GM13977 (cell line): ENCODE results near the gene ARMC7.

Source experiments
- DNase-seq: peaks from one replicate; pipeline ENCODE4 v3.0.0; 2012; ENCODE audit warnings: low spot score
- in situ Hi-C: fragments of 300-500 bp; cut with MboI; formaldehyde crosslinking; loops from one replicate; pipeline ENCODE4 v1.12.0; 2022; ENCODE audit warnings: low sequenced_read_pairs, low pct_unique_long_range_greater_than_20kb, mixed read lengths, inconsistent platforms; ENCODE audit not compliant: unreplicated experiment
- TF ChIP-seq, protein P1 (sequence below): IDR thresholded peaks from 2 replicates; pipeline ENCODE4 v1.5.1; 2012; ENCODE audit warnings: mild to moderate bottlenecking, control low read depth; ENCODE audit not compliant: insufficient read depth; ENCODE audit errors: extremely low read depth, missing control alignments

Gene ARMC7

GRCh38 chr17:75174996-75175395, 65.2 kb downstream of the ARMC7 start:
- DNase-seq = no peak
- TF ChIP-seq, protein P1, sequence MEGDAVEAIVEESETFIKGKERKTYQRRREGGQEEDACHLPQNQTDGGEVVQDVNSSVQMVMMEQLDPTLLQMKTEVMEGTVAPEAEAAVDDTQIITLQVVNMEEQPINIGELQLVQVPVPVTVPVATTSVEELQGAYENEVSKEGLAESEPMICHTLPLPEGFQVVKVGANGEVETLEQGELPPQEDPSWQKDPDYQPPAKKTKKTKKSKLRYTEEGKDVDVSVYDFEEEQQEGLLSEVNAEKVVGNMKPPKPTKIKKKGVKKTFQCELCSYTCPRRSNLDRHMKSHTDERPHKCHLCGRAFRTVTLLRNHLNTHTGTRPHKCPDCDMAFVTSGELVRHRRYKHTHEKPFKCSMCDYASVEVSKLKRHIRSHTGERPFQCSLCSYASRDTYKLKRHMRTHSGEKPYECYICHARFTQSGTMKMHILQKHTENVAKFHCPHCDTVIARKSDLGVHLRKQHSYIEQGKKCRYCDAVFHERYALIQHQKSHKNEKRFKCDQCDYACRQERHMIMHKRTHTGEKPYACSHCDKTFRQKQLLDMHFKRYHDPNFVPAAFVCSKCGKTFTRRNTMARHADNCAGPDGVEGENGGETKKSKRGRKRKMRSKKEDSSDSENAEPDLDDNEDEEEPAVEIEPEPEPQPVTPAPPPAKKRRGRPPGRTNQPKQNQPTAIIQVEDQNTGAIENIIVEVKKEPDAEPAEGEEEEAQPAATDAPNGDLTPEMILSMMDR = no peak
- in situ Hi-C loops = loop anchor here (25.0 kb wide), 1 partner anchor 413 kb away; no protein-coding TSS in a partner anchor

GRCh38 chr17:75176625-75177024, 66.9 kb downstream of the ARMC7 start:
- TF ChIP-seq, protein P1 = no peak
- DNase-seq = no peak
- in situ Hi-C loops = loop anchor here (25.0 kb wide), 1 partner anchor 414 kb away; no protein-coding TSS in a partner anchor

DNA sequence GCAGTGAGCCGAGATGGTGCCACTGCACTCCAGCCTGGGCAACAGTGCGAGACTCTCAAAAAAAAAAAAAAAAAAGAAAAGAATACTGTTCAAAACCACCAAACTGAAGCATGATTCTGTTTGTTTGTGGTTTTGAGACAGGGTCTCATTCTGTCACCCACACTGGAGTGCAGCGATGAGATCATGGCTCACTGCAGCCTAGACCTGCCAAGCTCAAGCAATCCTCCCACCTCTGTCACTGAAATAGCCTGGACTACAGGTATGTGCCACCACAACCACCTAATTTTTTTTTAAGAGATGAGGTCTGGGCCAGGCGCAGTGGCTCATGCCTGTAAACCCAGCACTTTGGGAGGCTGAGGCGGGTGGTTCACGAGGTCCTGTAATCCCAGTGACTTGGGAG, 68.7 kb downstream of the ARMC7 start:
- no peak for DNase-seq
- in situ Hi-C loops = loop anchor here (25.0 kb wide), 1 partner anchor 416 kb away; no protein-coding TSS in a partner anchor
- TF ChIP-seq, protein P1 = no peak
